Measurements from ENCODE around the gene TIMM50. TPM values are rescaled to one million over a fixed set of nuclear protein-coding genes. Genes with fewer than 3 reads are reported as not detected.

TIMM50 gene
- total RNA-seq, 4 donors from 2014 or later, result 35.0 to 41.9 (median 37.1) TPM

- intact Hi-C loops (cut with DNase I; ENCODE audit: low total_unique reads), result no loop called here
- WGBS, 2 donors, result 69 to 78% methylated on average over 11 of the region's 11 CpGs
- H3K4me3 ChIP-seq (ENCODE audit: low read depth, poor library complexity, severe bottlenecking), result peak overlapping the region; percentile 99
- TF ChIP-seq, protein P1, sequence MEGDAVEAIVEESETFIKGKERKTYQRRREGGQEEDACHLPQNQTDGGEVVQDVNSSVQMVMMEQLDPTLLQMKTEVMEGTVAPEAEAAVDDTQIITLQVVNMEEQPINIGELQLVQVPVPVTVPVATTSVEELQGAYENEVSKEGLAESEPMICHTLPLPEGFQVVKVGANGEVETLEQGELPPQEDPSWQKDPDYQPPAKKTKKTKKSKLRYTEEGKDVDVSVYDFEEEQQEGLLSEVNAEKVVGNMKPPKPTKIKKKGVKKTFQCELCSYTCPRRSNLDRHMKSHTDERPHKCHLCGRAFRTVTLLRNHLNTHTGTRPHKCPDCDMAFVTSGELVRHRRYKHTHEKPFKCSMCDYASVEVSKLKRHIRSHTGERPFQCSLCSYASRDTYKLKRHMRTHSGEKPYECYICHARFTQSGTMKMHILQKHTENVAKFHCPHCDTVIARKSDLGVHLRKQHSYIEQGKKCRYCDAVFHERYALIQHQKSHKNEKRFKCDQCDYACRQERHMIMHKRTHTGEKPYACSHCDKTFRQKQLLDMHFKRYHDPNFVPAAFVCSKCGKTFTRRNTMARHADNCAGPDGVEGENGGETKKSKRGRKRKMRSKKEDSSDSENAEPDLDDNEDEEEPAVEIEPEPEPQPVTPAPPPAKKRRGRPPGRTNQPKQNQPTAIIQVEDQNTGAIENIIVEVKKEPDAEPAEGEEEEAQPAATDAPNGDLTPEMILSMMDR (IDR thresholded peaks at IDR 0.05), result no peak
- TF ChIP-seq POLR2A (IDR thresholded peaks at IDR 0.05), result no peak
- DNase-seq (ENCODE audit: low spot score in 2 of 2), result no peak
Observed at GRCh38 chr19:39481676-39482075, 1.0 kb downstream of the TIMM50 start.

DNA sequence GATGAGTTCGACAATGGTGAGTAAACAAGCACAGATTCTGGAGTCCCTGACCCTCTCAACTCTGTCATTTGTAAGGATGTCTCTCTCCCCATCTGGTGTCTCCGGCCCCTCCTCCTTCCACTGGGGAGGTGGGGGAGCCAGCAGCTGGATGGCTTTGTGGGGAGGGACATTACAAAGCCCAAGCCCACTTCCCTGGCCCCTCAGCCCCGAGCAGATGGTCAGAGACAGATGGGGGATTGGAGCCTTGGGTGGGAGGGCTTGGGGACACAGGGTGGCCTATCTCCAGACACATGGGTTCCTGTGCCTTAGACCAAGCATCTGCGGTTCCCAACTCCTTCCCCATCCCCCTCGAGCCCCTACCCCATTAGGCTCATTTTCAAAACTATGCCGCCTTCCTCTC is 2.5 kb downstream of the TIMM50 start:
- WGBS, 2 donors, result 73 to 78% methylated on average over 6 of the region's 6 CpGs

GRCh38 chr19:39489756-39490155 is 9.1 kb downstream of the TIMM50 start:
- no peak overlapping the region for H3K4me3 ChIP-seq (ENCODE audit: low read depth, poor library complexity, severe bottlenecking)
- no peak for TF ChIP-seq POLR2A (IDR thresholded peaks at IDR 0.05)
- TF ChIP-seq, protein P1 (IDR thresholded peaks at IDR 0.05), result no peak
- no peak for DNase-seq (ENCODE audit: low spot score in 2 of 2)
- intact Hi-C loops (cut with DNase I; ENCODE audit: low total_unique reads), result no loop called here
- WGBS, 2 donors, result 86 to 89% methylated on average over 10 of the region's 10 CpGs

More for the DNA sequence above, 2.5 kb downstream of the TIMM50 start:
- no peak overlapping the region for H3K4me3 ChIP-seq (ENCODE audit: low read depth, poor library complexity, severe bottlenecking)
- TF ChIP-seq, protein P1 (IDR thresholded peaks at IDR 0.05), result no peak
- TF ChIP-seq POLR2A (IDR thresholded peaks at IDR 0.05), result no peak
- no peak for DNase-seq (ENCODE audit: low spot score in 2 of 2)
- intact Hi-C loops (cut with DNase I; ENCODE audit: low total_unique reads), result no loop called here

GRCh38 chr19:39492225-39492624 is 11.6 kb downstream of the TIMM50 start:
- intact Hi-C loops (cut with DNase I; ENCODE audit: low total_unique reads), result no loop called here
- no peak for DNase-seq (ENCODE audit: low spot score in 2 of 2)
- H3K4me3 ChIP-seq (ENCODE audit: low read depth, poor library complexity, severe bottlenecking), result no peak overlapping the region
- no peak for TF ChIP-seq POLR2A (IDR thresholded peaks at IDR 0.05)
- TF ChIP-seq, protein P1 (IDR thresholded peaks at IDR 0.05), result no peak
- 84 to 93% methylated on average over 6 of the region's 6 CpGs for WGBS, 2 donors

GRCh38 chr19:39492788-39493187 is 12.2 kb downstream of the TIMM50 start:
- H3K4me3 ChIP-seq (ENCODE audit: low read depth, poor library complexity, severe bottlenecking), result no peak overlapping the region
- no peak for TF ChIP-seq POLR2A (IDR thresholded peaks at IDR 0.05)
- TF ChIP-seq, protein P1 (IDR thresholded peaks at IDR 0.05), result no peak
- intact Hi-C loops (cut with DNase I; ENCODE audit: low total_unique reads), result no loop called here
- DNase-seq (ENCODE audit: low spot score in 2 of 2), result no peak
- 79 to 85% methylated on average over 3 of the region's 3 CpGs for WGBS, 2 donors

GRCh38 chr19:39494661-39495060 is 14.0 kb downstream of the TIMM50 start:
- 77 to 81% methylated on average over 5 of the region's 5 CpGs for WGBS, 2 donors
- intact Hi-C loops (cut with DNase I; ENCODE audit: low total_unique reads), result no loop called here
- TF ChIP-seq, protein P1 (IDR thresholded peaks at IDR 0.05), result no peak
- TF ChIP-seq POLR2A (IDR thresholded peaks at IDR 0.05), result no peak
- no peak for DNase-seq (ENCODE audit: low spot score in 2 of 2)
- no peak overlapping the region for H3K4me3 ChIP-seq (ENCODE audit: low read depth, poor library complexity, severe bottlenecking)

Data from lower leg skin (tissue), 4 donors.